NCI-H510A (cell line): ENCODE measurements around the gene SPINT2.
"Not testable (repeated sequence)": the region's sequence is repeated elsewhere in the genome, so short reads cannot be mapped to it uniquely, and the experiment has no call there.

Source experiments
- DNase-seq: peaks from one replicate; lab custom pipeline; 2025; lab: John Stamatoyannopoulos, UW

SPINT2 gene

DNA sequence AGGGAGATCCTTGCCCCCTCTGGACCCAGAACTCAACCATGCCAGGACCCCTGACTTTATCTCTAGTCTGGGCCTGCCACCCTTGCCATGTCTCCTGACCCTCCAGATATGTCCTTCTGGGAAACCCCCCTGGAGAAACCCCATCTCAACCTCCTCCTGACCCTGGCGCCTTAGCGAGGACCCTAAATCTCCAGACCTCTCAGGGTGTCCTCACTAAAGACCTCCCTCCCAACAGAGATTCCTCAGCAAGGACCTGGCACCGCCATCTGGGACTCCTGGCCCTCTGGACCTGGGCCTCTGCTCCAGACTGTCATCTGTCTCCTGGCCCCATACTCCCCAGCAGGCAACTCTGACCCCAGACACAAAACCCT, 56.6 kb downstream of the SPINT2 start:
- DNase-seq = no peak

- no peak for DNase-seq
Measured at GRCh38 chr19:38321646-38322196, 57.3 kb downstream of the SPINT2 start.

DNA sequence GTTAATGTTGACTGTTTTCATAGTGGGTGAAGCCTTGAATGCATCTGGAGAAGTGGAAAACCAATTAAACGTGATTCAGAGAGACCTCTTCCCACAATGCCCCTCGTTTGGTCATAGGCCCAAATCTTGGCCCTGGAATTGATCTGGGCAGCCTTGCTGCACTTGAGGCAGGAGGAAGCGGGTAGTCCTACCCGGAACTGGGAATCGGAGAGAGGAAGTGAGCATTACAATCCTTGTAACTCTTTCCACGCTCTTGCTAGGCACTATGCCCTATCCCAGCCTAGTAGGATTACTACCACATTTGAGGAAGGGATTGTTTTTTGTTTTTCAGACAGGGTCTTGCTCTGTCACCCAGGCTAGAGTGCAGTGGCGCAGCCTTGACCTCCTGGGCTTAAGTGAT, 58.9 kb downstream of the SPINT2 start:
- DNase-seq = no peak

- no peak for DNase-seq
Measured at GRCh38 chr19:38324431-38324830, 60.1 kb downstream of the SPINT2 start.

- no peak for DNase-seq
Measured at GRCh38 chr19:38326591-38326990, 62.2 kb downstream of the SPINT2 start.

- no peak for DNase-seq
Measured at GRCh38 chr19:38329651-38330050, 65.3 kb downstream of the SPINT2 start.

DNA sequence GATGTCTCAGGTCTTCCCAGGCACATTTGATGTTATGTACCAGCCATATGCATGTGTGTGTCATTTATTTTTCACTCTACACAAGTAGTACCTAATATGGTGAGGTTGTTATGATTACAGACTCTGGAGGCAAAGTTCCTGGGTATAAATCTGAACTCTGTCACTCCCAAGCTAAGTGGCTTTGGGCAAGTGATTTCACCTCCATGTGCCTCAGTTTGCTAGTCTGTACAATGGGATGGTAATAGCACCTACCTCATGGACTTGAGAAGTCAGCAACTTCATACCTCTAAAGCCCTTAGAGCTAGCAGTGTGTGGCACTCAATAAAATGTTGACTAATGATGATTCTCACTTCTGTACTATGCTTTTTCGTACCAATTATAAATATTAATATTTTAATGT, 67.4 kb downstream of the SPINT2 start:
- no peak for DNase-seq

GRCh38 chr19:38333245-38333644, 68.9 kb downstream of the SPINT2 start:
- no peak for DNase-seq

- DNase-seq = peak; percentile 92
Measured at GRCh38 chr19:38335949-38336637, 71.7 kb downstream of the SPINT2 start.

GRCh38 chr19:38336638-38337359, 72.4 kb downstream of the SPINT2 start:
- peak; percentile 89 for DNase-seq

DNA sequence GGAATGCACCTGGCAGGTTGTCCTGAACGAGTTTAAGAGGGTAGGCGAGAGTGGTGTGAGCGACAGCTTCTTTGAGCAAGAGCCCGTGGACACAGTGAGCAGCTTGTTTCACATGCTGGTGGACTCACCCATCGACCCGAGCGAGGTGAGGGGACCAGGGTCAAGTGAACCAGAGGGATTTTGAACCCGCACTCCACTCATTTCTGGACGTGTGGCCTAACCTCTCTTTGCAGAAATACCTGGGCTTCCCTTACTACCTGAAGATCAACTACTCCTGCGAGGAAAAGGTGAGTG, 72.9 kb downstream of the SPINT2 start:
- DNase-seq = no peak

DNA sequence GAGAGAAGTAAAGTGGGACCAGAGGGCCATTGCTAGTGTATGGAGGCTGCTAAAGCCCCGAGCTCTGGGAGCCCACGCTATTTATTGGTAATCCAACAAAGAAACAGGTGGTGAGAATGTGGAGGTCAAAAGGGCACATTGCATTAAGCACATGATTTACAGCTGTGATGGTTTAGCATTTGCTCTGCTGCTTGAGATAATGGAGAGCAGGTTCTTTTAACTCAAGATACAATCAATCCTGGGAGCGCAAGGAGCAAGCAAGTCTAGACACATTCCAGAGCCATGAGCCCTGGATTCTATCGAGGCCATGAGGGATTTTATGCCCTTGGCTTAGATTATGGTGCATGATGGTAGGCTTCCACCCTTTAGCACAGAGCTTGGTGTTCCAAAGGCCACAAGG, 74.6 kb downstream of the SPINT2 start:
- DNase-seq = not testable (repeated sequence)

GRCh38 chr19:38340927-38341326, 76.6 kb downstream of the SPINT2 start:
- no peak for DNase-seq
